Measurements from ENCODE around the gene APCDD1.

Gene APCDD1

GRCh38 chr18:10525697-10526560 lies 71.5 kb downstream of the APCDD1 start, which contains the start of gene NAPG:
Gene NAPG, plus strand, starts transcription at chr18:10526027. Its CDS starts 76 bp downstream, at chr18:10526103.
- no peak for TF ChIP-seq CTCF (IDR thresholded peaks at IDR 0.05; ENCODE audit: low read length, missing control alignments)
- peak; percentile 96 for DNase-seq (ENCODE audit: low read depth)
- peak within 1 kb of the TSS; percentile 72 for H3K4me3 ChIP-seq (replicated peaks; ENCODE audit: low read depth, low read length)

- DNase-seq (ENCODE audit: low read depth): no peak
- H3K4me3 ChIP-seq (replicated peaks; ENCODE audit: low read depth, low read length): peak overlapping the region; percentile 72
- no peak for TF ChIP-seq CTCF (IDR thresholded peaks at IDR 0.05; ENCODE audit: low read length, missing control alignments)
These were observed 72.1 kb downstream of the APCDD1 start for GRCh38 chr18:10526561-10526949.

GRCh38 chr18:10528439-10528838 lies 74.0 kb downstream of the APCDD1 start:
- no peak overlapping the region for H3K4me3 ChIP-seq (replicated peaks; ENCODE audit: low read depth, low read length)
- TF ChIP-seq CTCF (IDR thresholded peaks at IDR 0.05; ENCODE audit: low read length, missing control alignments): no peak
- DNase-seq (ENCODE audit: low read depth): no peak

GRCh38 chr18:10530002-10530401 lies 75.6 kb downstream of the APCDD1 start:
- no peak for DNase-seq (ENCODE audit: low read depth)
- no peak for TF ChIP-seq CTCF (IDR thresholded peaks at IDR 0.05; ENCODE audit: low read length, missing control alignments)
- no peak overlapping the region for H3K4me3 ChIP-seq (replicated peaks; ENCODE audit: low read depth, low read length)

- no peak for TF ChIP-seq CTCF (IDR thresholded peaks at IDR 0.05; ENCODE audit: low read length, missing control alignments)
- DNase-seq (ENCODE audit: low read depth): no peak
These were observed 76.4 kb downstream of the APCDD1 start for GRCh38 chr18:10530852-10531251.

GRCh38 chr18:10533111-10533510 lies 78.7 kb downstream of the APCDD1 start:
- DNase-seq (ENCODE audit: low read depth): no peak
- TF ChIP-seq CTCF (IDR thresholded peaks at IDR 0.05; ENCODE audit: low read length, missing control alignments): no peak
- no peak overlapping the region for H3K4me3 ChIP-seq (replicated peaks; ENCODE audit: low read depth, low read length)

More at GRCh38 chr18:10530852-10531251, 76.4 kb downstream of the APCDD1 start:
- no peak overlapping the region for H3K4me3 ChIP-seq (replicated peaks; ENCODE audit: low read depth, low read length)

GRCh38 chr18:10536280-10536679 lies 81.8 kb downstream of the APCDD1 start:
- TF ChIP-seq CTCF (IDR thresholded peaks at IDR 0.05; ENCODE audit: low read length, missing control alignments): no peak
- DNase-seq (ENCODE audit: low read depth): no peak
- H3K4me3 ChIP-seq (replicated peaks; ENCODE audit: low read depth, low read length): no peak overlapping the region

All from fibroblast of pulmonary artery (primary cell).